GM12878 (cell line): Measurements from ENCODE around the gene YWHAQ. TPM values are rescaled to one million over a fixed set of nuclear protein-coding genes. Genes with fewer than 3 reads are reported as not detected.

Source experiments
- ATAC-seq: fragments of 200-7000 bp; cut with Tn5 transposase; 3 replicates; pipeline ENCODE4 v1.9.1; 2020; ENCODE audit warnings: mild to moderate bottlenecking, moderate library complexity
- BruUV-seq: library from RNA; stranded (reverse); fragments of 400-500 nt; replicated peaks from 2 replicates; lab custom pipeline; 2021; lab: Mats Ljungman, UMichigan
- CTCF ChIA-PET: fragments of 300-600 bp; sonication (Branson Sonifier 250); formaldehyde crosslinking; extraction: SDS; loops from one replicate; lab custom pipeline; 2021; ENCODE audit warnings: inconsistent platforms; lab: Yijun Ruan, JAX
- POLR2A ChIA-PET: fragments of 350-600 bp; formaldehyde crosslinking; extraction: SDS; loops from one replicate; lab custom pipeline; 2021; ENCODE audit warnings: inconsistent platforms; lab: Charles Lee
- RAD21 ChIA-PET: fragments of 300-600 bp; sonication (Branson Sonifier 250); formaldehyde crosslinking; loops from one replicate; lab custom pipeline; 2023; ENCODE audit warnings: antibody characterized with exemption; ENCODE audit not compliant: unreplicated experiment; lab: Charles Lee
- SMC1A ChIA-PET: fragments of 300-600 bp; sonication (Branson Sonifier 250); formaldehyde crosslinking; loops from one replicate; lab custom pipeline; 2023; ENCODE audit not compliant: unreplicated experiment, uncharacterized antibody; lab: Charles Lee
- DNase-seq: peaks from one replicate; pipeline ENCODE4 v3.0.0-alpha.2; 2011; ENCODE audit warnings: low read depth, low spot score
- FAIRE-seq: peaks from 3 replicates; lab custom pipeline; 2011; peaks lifted over from hg19 to GRCh38; lab: Jason Lieb, UNC
- H2AFZ ChIP-seq: 2 replicates; pipeline ENCODE4 v1.6.0; 2011; ENCODE audit warnings: low read depth, low read length, control low read depth; ENCODE audit not compliant: control insufficient read depth
- H3K27ac ChIP-seq: 2 replicates; pipeline ENCODE4 v1.5.1; 2011; ENCODE audit warnings: control low read depth; ENCODE audit not compliant: control insufficient read depth, insufficient read depth
- H3K27me3 ChIP-seq, 2 experiments: replicated peaks in 1 of 2; 2 replicates each; pipeline versions ENCODE4 v1.6.0 to v1.6.1; 2011; ENCODE audit warnings: low read length in 1 of 2; ENCODE audit not compliant: control insufficient read depth in 2 of 2, insufficient read depth in 2 of 2
- H3K36me3 ChIP-seq, 2 experiments: 2 replicates each; pipeline ENCODE4 v1.5.1; 2011; ENCODE audit warnings: low read length in 1 of 2; ENCODE audit not compliant: control insufficient read depth in 2 of 2, insufficient read depth in 2 of 2
- H3K4me1 ChIP-seq: 2 replicates; pipeline ENCODE4 v1.6.1; 2011; ENCODE audit warnings: mild to moderate bottlenecking, low read length, moderate library complexity, mixed read lengths; ENCODE audit not compliant: control insufficient read depth, insufficient read depth
- H3K4me2 ChIP-seq: 2 replicates; pipeline ENCODE4 v1.6.0; 2011; ENCODE audit warnings: control low read depth; ENCODE audit not compliant: control insufficient read depth, insufficient read depth
- H3K4me3 ChIP-seq: fragments of 200-600 bp; sonication (generic); 2 replicates; pipeline ENCODE4 v1.5.1; 2016
- H3K79me2 ChIP-seq: 2 replicates; pipeline ENCODE4 v1.6.0; 2011; ENCODE audit warnings: low read length; ENCODE audit not compliant: control insufficient read depth, insufficient read depth
- H3K9ac ChIP-seq: 2 replicates; pipeline ENCODE4 v1.8.0; 2011; ENCODE audit warnings: low read length, control low read depth, mixed read lengths; ENCODE audit not compliant: control insufficient read depth, insufficient read depth
- H3K9me3 ChIP-seq: replicated peaks from 3 replicates; pipeline ENCODE4 v1.5.1; 2011; ENCODE audit warnings: mild to moderate bottlenecking, low read length; ENCODE audit not compliant: control insufficient read depth, insufficient read depth
- H4K20me1 ChIP-seq: 2 replicates; pipeline ENCODE4 v1.6.0; 2011; ENCODE audit not compliant: control insufficient read depth, insufficient read depth
- CREB1 ChIP-seq: IDR thresholded peaks from 2 replicates; pipeline ENCODE4 v1.6.1; 2012; ENCODE audit warnings: low read depth, mild to moderate bottlenecking, inconsistent platforms
- CREM ChIP-seq: IDR thresholded peaks from 2 replicates; pipeline ENCODE4 v1.6.1; 2014; ENCODE audit warnings: antibody characterized with exemption, low read depth
- HSF1 ChIP-seq: fragments of 150-350 bp; IDR thresholded peaks from 2 replicates; pipeline ENCODE4 v1.6.1; 2014; ENCODE audit warnings: mild to moderate bottlenecking, low read depth, low read length
- RAD21 ChIP-seq: IDR thresholded peaks from 2 replicates; pipeline ENCODE4 v1.6.1; 2011; ENCODE audit warnings: mild to moderate bottlenecking, low read depth, low read length, moderate library complexity; ENCODE audit not compliant: insufficient read depth
- RELA ChIP-seq: fragments of 450-650 bp; IDR thresholded peaks from 2 replicates; pipeline ENCODE4 v1.8.0; 2014; ENCODE audit warnings: borderline replicate concordance; ENCODE audit not compliant: partially characterized antibody
- TCF3 ChIP-seq: IDR thresholded peaks from 2 replicates; pipeline ENCODE4 v1.6.1; 2012; ENCODE audit warnings: low read depth, mild to moderate bottlenecking, low read length, borderline replicate concordance; ENCODE audit not compliant: insufficient read depth
- YY1 ChIP-seq: IDR thresholded peaks from 2 replicates; pipeline ENCODE4 v1.6.1; 2011; ENCODE audit warnings: low read depth, mild to moderate bottlenecking, low read length
- ZNF622 ChIP-seq: fragments of 450-650 bp; IDR thresholded peaks from 2 replicates; pipeline ENCODE4 v1.6.1; 2017; ENCODE audit warnings: mild to moderate bottlenecking, inconsistent platforms
- WGBS: methylation state at CpG from one replicate; pipeline ENCODE4 v1.1.6; 2016; ENCODE audit warnings: low lambda C conversion rate; ENCODE audit not compliant: insufficient replicate concordance, insufficient coverage; ENCODE audit errors: missing lambda C conversion rate; 5-methylcytosine and 5-hydroxymethylcytosine counted together
- in situ Hi-C: fragments of 300-500 bp; cut with MboI; formaldehyde crosslinking; loops from 9 replicates; pipeline ENCODE4 v1.14.3; 2018; ENCODE audit warnings: mixed read lengths
- intact Hi-C: fragments of 100-400 bp; cut with micrococcal nuclease; formaldehyde crosslinking; loops from one replicate; pipeline ENCODE4 v1.14.2; 2022; ENCODE audit not compliant: unreplicated experiment
- polyA plus RNA-seq, 11 experiments: library from polyadenylated mRNA; depleted of rRNA in 4 of 11; unstranded in 6 of 11; stranded (reverse) in 5 of 11; fragments of >200 nt; fragmentation: Nextera tagmentation in 4 of 11; fragmentation: Illumina TruSeq in 1 of 11; extraction: Ambion mirVana in 4 of 11; extraction: Trizol in 1 of 11; gene quantifications; 1 replicate in 1 of 11; 2 replicates in 10 of 11; pipeline versions ENCODE4 v1.2.1 to v1.2.3, GENCODE V29; 2011 to 2016; ENCODE audit warnings: inconsistent platforms in 2 of 11, missing spikeins in 2 of 11, low read depth in 1 of 11
- total RNA-seq, 4 experiments: library from RNA; depleted of rRNA in 3 of 4; stranded (reverse); fragments of >200 nt in 3 of 4; fragmentation: Illumina TruSeq in 1 of 4; extraction: Trizol in 1 of 4; gene quantifications; 2 replicates each; pipeline versions ENCODE4 v1.2.1 to v1.2.3, GENCODE V29; 2013 to 2021

The YWHAQ gene
- total and polyA plus RNA-seq, 10 of the 15 experiments (the other 5 are each of a cell fraction or from before 2014, with no cell fraction given), result 63.0 to 515 (median 219) TPM

GRCh38 chr2:9639740-9640343 is 9.0 kb upstream of the YWHAQ start (continued):
- TF ChIP-seq HSF1 (no peak), CREB1 (no peak), ZNF622 (no peak), RAD21 (no peak), RELA (no peak)

GRCh38 chr2:9639000-9639602 is 8.3 kb upstream of the YWHAQ start:
- RAD21 ChIA-PET, result no interaction called here
- H3K27me3 ChIP-seq, result peaks cover 0 to 2% of the 10 kb centered on the region in 2 experiments; a peak in 2 of 4 replicates
- TF ChIP-seq CREM, result no peak
- TF ChIP-seq YY1, result no peak
- TF ChIP-seq TCF3, result no peak
- TF ChIP-seq, all 136 proteins: peak for 0
- 56% methylated on average over 6 of the region's 6 CpGs for WGBS
- H3K4me3 ChIP-seq, result no peak overlapping the region
- CTCF ChIA-PET, result interaction anchor here (0.6 kb wide), 1 partner anchor 136 kb away, joined by 3 read pairs; no protein-coding TSS in a partner anchor
- H3K79me2 ChIP-seq, result no peaks in the 10 kb centered on the region
- in situ Hi-C loops, result no loop called here
- no peaks in the 10 kb centered on the region for H4K20me1 ChIP-seq
- no TSS peak for BruUV-seq
- DNase-seq (no peak), FAIRE-seq (no peak), ATAC-seq (no peak)
- POLR2A ChIA-PET, result no interaction called here
- no peak overlapping the region for H3K4me2 ChIP-seq
- peaks cover 17% of the 10 kb centered on the region for H3K4me1 ChIP-seq
- no peak overlapping the region for H3K27ac ChIP-seq
- H3K9me3 ChIP-seq, result no peaks in the 10 kb centered on the region
- SMC1A ChIA-PET, result interaction anchor here (1.0 to 1.1 kb wide), 2 partner anchors 11 to 14 kb away, joined by 3 to 4 read pairs; no protein-coding TSS in a partner anchor
- H3K9ac ChIP-seq, result no peak overlapping the region
- no peaks in the 10 kb centered on the region for H3K36me3 ChIP-seq
- intact Hi-C loops, result no loop called here
- no peak overlapping the region for H2AFZ ChIP-seq
